DOHH2 (cell line): ENCODE results near the gene F11R.

Source experiments
- EZH2phosphoT487 ChIP-seq: fragments of 200-600 bp; sonication (generic); IDR thresholded peaks from 2 replicates; pipeline ENCODE4 v1.6.1; 2017; ENCODE audit warnings: borderline replicate concordance, mild to moderate bottlenecking, antibody characterized with exemption, low read length, moderate library complexity, mixed read lengths
- TF ChIP-seq, protein P1 (sequence below): fragments of 200-600 bp; sonication (generic); IDR thresholded peaks from one replicate; pipeline ENCODE4 v1.5.1; 2014; ENCODE audit warnings: antibody characterized with exemption, mild to moderate bottlenecking, low read depth, low read length; ENCODE audit not compliant: poor library complexity, severe bottlenecking

DNA sequence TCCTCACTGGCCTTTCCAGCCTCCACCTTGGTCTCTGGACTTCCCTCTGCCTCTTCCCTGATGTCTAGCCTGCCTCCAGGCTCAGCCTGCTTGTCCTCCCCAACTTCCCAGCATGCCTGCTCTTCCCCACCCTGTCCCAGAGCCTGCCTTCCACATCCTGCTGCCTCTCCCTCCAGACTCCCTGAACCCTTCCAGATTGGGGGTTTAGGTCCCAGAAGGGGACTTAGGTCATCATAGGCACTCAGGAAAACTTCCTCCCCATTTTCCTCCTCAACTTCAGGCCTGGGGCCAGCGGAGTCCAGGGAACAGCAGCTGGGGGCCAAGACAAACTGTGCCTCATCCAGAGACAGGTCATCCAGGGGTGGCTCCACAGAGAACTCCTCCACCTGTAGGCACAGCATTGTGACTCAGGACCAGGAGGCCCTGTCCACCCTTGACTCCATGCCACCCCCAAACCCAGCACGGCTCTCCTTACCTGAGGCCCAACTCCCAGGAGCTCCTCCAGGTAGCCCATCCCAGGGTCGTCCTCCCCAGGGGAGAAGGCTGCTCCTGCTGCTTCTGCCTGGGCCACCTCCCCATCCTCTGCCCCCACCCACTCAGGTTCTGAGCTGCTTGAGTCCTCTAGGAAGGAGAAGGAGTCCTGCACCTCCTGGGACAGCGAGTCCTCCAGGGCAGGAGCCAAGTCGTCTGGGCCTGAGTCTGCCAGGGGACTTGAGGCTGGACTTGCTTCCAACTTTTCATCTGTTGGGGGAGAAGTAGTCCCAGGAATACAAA, 28.2 kb upstream of the F11R start:
- TF ChIP-seq, protein P1, sequence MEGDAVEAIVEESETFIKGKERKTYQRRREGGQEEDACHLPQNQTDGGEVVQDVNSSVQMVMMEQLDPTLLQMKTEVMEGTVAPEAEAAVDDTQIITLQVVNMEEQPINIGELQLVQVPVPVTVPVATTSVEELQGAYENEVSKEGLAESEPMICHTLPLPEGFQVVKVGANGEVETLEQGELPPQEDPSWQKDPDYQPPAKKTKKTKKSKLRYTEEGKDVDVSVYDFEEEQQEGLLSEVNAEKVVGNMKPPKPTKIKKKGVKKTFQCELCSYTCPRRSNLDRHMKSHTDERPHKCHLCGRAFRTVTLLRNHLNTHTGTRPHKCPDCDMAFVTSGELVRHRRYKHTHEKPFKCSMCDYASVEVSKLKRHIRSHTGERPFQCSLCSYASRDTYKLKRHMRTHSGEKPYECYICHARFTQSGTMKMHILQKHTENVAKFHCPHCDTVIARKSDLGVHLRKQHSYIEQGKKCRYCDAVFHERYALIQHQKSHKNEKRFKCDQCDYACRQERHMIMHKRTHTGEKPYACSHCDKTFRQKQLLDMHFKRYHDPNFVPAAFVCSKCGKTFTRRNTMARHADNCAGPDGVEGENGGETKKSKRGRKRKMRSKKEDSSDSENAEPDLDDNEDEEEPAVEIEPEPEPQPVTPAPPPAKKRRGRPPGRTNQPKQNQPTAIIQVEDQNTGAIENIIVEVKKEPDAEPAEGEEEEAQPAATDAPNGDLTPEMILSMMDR = no peak
- TF ChIP-seq EZH2phosphoT487 = no peak
